ENCODE data around the gene UBE2Q2. TPM values are rescaled to one million over a fixed set of nuclear protein-coding genes. Genes with fewer than 3 reads are reported as not detected.

UBE2Q2 gene
- total and polyA plus RNA-seq, 9 of the 15 experiments (the other 6 are each of a cell fraction or from before 2014, with no cell fraction given) = 6.2 to 24.0 (median 16.2) TPM

- no peak for TF ChIP-seq ZNF592 (IDR thresholded peaks at IDR 0.05)
- no peak for TF ChIP-seq NRF1 (conservative IDR thresholded peaks at IDR 0.05 in 1 of 2, IDR thresholded peaks at IDR 0.05 in 1 of 2)
- no peak for TF ChIP-seq NCOA4 (IDR thresholded peaks at IDR 0.05; ENCODE audit: partially characterized antibody)
- no peak for TF ChIP-seq TCFL5 (CRISPR knock-in tag; conservative IDR thresholded peaks at IDR 0.05)
- no peak for TF ChIP-seq TEAD1 (CRISPR knock-in tag; IDR thresholded peaks at IDR 0.05)
- no peak for TF ChIP-seq COPS2 (conservative IDR thresholded peaks at IDR 0.05)
- TF ChIP-seq NFE2 (IDR thresholded peaks at IDR 0.05; ENCODE audit: low read depth) = no peak
- no peak for TF ChIP-seq ZBTB17 (CRISPR knock-in tag; IDR thresholded peaks at IDR 0.05)
- TF ChIP-seq CREB1 (IDR thresholded peaks at IDR 0.05) = no peak
- TF ChIP-seq CREB1 (CRISPR knock-in tag; IDR thresholded peaks at IDR 0.05) = no peak
- no peak for TF ChIP-seq DLX4 (CRISPR knock-in tag; IDR thresholded peaks at IDR 0.05)
- TF ChIP-seq TAF9B (IDR thresholded peaks at IDR 0.05; ENCODE audit: partially characterized antibody) = peak; percentile 7
- TF ChIP-seq GABPB2 (CRISPR knock-in tag; conservative IDR thresholded peaks at IDR 0.05) = no peak
- no peak for TF ChIP-seq YY1 (IDR thresholded peaks at IDR 0.05; ENCODE audit: borderline replicate concordance in 1 of 3, control insufficient read depth in 1 of 3, extremely low read depth in 1 of 3, insufficient read depth in 3 of 3, insufficient read length in 1 of 3, insufficient replicate concordance in 2 of 3, low read depth in 1 of 3, low read length in 2 of 3)
- TF ChIP-seq MTA1 (IDR thresholded peaks at IDR 0.05; ENCODE audit: borderline replicate concordance) = 0 out of 2 replicates have a peak, but pooled peaks have one; percentile 15
- TF ChIP-seq CREB3 (tag; conservative IDR thresholded peaks at IDR 0.05; ENCODE audit: low read depth) = no peak
- no peak for TF ChIP-seq NFIX (CRISPR knock-in tag; IDR thresholded peaks at IDR 0.05; ENCODE audit: low read depth)
- TF ChIP-seq ZBTB11 (CRISPR knock-in tag; IDR thresholded peaks at IDR 0.05) = no peak
- 0 out of 2 replicates have a peak, but pooled peaks have one; percentile 0 for TF ChIP-seq BHLHE40 (IDR thresholded peaks at IDR 0.05; ENCODE audit: low read length)
- TF ChIP-seq HDAC3 (IDR thresholded peaks at IDR 0.05; ENCODE audit: borderline replicate concordance, partially characterized antibody) = no peak
Measured at GRCh38 chr15:75831806-75832102, 11.5 kb upstream of the UBE2Q2 start (continued).

Data from K562 (cell line).